ENCODE data around the gene SNX9. TPM values are rescaled to one million over a fixed set of nuclear protein-coding genes. Genes with fewer than 3 reads are reported as not detected.

The SNX9 gene
- total and polyA plus RNA-seq, 2 of the 8 experiments (the other 6 are each of a cell fraction or from before 2014, with no cell fraction given) = 11.8 to 23.2 TPM

DNA sequence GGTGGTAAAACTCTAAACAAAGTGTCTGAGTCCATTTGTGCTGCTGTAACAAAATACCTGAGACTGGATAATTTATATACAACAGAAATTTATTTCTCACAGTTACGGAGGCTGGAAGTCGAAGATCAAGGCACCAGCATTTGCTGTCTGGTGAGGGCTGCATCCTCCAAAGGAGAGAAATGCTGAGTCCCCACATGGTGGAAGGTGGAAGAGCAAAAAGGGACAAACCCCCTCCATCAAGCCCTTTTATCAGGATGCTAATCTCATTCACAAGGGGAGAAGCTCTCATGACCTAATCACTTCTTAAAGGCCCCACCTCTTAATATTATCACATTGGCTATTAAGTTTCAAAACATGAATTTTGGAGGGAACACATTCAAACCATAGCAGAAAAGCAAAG lies 102.7 kb downstream of the SNX9 start:
- no peak overlapping the region for H2BK20ac ChIP-seq (ENCODE audit: low read length)
- H3K79me2 ChIP-seq (ENCODE audit: control insufficient read depth in 1 of 2, insufficient read depth in 2 of 2, low read length in 2 of 2) = no peaks in the 10 kb centered on the region
- H3K27me3 ChIP-seq (replicated peaks in 1 of 4; ENCODE audit: control insufficient read depth in 3 of 4, extremely low read depth in 1 of 4, insufficient read depth in 3 of 4, low read length in 3 of 4) = no peaks in the 10 kb centered on the region
- no peak overlapping the region for H3K4me3 ChIP-seq (ENCODE audit: extremely low read depth in 1 of 4, insufficient read depth in 2 of 4, low read depth in 3 of 4, low read length in 4 of 4)
- ChIA-PET POLR2A (ENCODE audit: partially characterized antibody) (no interaction called here), CTCF (ENCODE audit: partially characterized antibody) (interaction anchor here (0.8 to 1.7 kb wide), 8 partner anchors 12 to 169 kb away, joined by 3 to 6 read pairs (median 4); no protein-coding TSS in a partner anchor)
- H4K91ac ChIP-seq (replicated peaks; ENCODE audit: insufficient read length, low read length) = no peak overlapping the region
- FAIRE-seq (no peak), DNase-seq (ENCODE audit: low read depth in 1 of 2, low spot score in 2 of 2) (no peak)
- no peak overlapping the region for H2BK12ac ChIP-seq (ENCODE audit: low read depth, low read length)
- H3K14ac ChIP-seq (ENCODE audit: insufficient read length) = no peak overlapping the region
- no peaks in the 10 kb centered on the region for H3K23me2 ChIP-seq (ENCODE audit: low read depth, low read length)
- H2BK5ac ChIP-seq (ENCODE audit: low read depth, low read length) = no peak overlapping the region
- no peak overlapping the region for H4K8ac ChIP-seq (ENCODE audit: extremely low read depth, insufficient read depth, low read length)
- no peaks in the 10 kb centered on the region for H4K20me1 ChIP-seq (replicated peaks in 1 of 2; ENCODE audit: control insufficient read depth in 1 of 2, insufficient read depth in 2 of 2, low read length in 2 of 2)
- H2AFZ ChIP-seq (ENCODE audit: low read length) = no peak overlapping the region
- WGBS, 2 experiments (ENCODE audit: extremely low coverage in 1 of 2, insufficient coverage in 1 of 2, insufficient read length in 1 of 2, insufficient replicate concordance in 2 of 2, low coverage in 1 of 2, low lambda C conversion rate in 2 of 2, missing lambda C conversion rate in 1 of 2) = 94% methylated on average over 2 of the region's 2 CpGs; no CpG with 5 or more reads in 1 of the 2 experiments
- H3K79me1 ChIP-seq (ENCODE audit: low read depth, low read length) = no peaks in the 10 kb centered on the region
- H3K4me1 ChIP-seq (replicated peaks in 1 of 4; ENCODE audit: control insufficient read depth in 3 of 4, insufficient read depth in 4 of 4, low read length in 3 of 4) = peaks cover 0 to 8% (median 2%) of the 10 kb centered on the region in 4 experiments; a peak in 3 of 7 replicates
- no peak overlapping the region for H4K5ac ChIP-seq (ENCODE audit: insufficient read length, low read depth, low read length)
- no peak overlapping the region for H2BK120ac ChIP-seq (replicated peaks; ENCODE audit: low read depth, low read length)
- no peak overlapping the region for H3K9ac ChIP-seq (replicated peaks in 1 of 4; ENCODE audit: extremely low read depth in 1 of 4, low read depth in 3 of 4, low read length in 3 of 4)
- no peak overlapping the region for H3K4ac ChIP-seq (replicated peaks; ENCODE audit: insufficient read length, low read depth, low read length)
- H3K4me2 ChIP-seq (ENCODE audit: insufficient read depth in 1 of 2, low read depth in 2 of 2, low read length in 2 of 2) = no peak overlapping the region
- no peak overlapping the region for H3K23ac ChIP-seq (ENCODE audit: insufficient read length)
- no peak overlapping the region for H3K27ac ChIP-seq (ENCODE audit: low read depth, low read length)
- peaks cover 6 to 39% (median 30%) of the 10 kb centered on the region in 4 experiments; a peak in 7 of 8 replicates for H3K36me3 ChIP-seq (ENCODE audit: control insufficient read depth in 2 of 4, insufficient read depth in 4 of 4, low read length in 3 of 4)
- no peaks in the 10 kb centered on the region for H3K9me3 ChIP-seq (ENCODE audit: insufficient read depth in 2 of 2, low read depth in 1 of 2, low read length in 1 of 2)
- no peak overlapping the region for H3K56ac ChIP-seq (replicated peaks; ENCODE audit: insufficient read length, low read depth, low read length)
- no peak overlapping the region for H2BK15ac ChIP-seq (ENCODE audit: low read length)
- H3K18ac ChIP-seq (ENCODE audit: extremely low read depth, low read length) = no peak overlapping the region
- no peak overlapping the region for H2AK5ac ChIP-seq (ENCODE audit: low read depth, low read length)
- TF ChIP-seq BCL11A (IDR thresholded peaks at IDR 0.05; ENCODE audit: low read depth in 2 of 2, low read length in 2 of 2) (no peak), JUND (IDR thresholded peaks at IDR 0.05; ENCODE audit: low read length) (no peak), TAF1 (IDR thresholded peaks at IDR 0.05; ENCODE audit: low read depth, low read length) (no peak)
- TF ChIP-seq, protein P1, sequence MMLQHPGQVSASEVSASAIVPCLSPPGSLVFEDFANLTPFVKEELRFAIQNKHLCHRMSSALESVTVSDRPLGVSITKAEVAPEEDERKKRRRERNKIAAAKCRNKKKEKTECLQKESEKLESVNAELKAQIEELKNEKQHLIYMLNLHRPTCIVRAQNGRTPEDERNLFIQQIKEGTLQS (IDR thresholded peaks at IDR 0.05; ENCODE audit: insufficient read depth, low read depth, low read length) = no peak

All from H1 (cell line).